GM18861 (cell line): Measurements from ENCODE around the gene KRTAP10-3.
"Not testable (repeated sequence)": the region's sequence is repeated elsewhere in the genome, so short reads cannot be mapped to it uniquely, and the experiment has no call there.

Experiments used
- ATAC-seq: cut with Tn5 transposase; IDR thresholded peaks from one replicate; pipeline ENCODE4 v1.9.1; 2021; ENCODE audit not compliant: unreplicated experiment

Gene KRTAP10-3

DNA sequence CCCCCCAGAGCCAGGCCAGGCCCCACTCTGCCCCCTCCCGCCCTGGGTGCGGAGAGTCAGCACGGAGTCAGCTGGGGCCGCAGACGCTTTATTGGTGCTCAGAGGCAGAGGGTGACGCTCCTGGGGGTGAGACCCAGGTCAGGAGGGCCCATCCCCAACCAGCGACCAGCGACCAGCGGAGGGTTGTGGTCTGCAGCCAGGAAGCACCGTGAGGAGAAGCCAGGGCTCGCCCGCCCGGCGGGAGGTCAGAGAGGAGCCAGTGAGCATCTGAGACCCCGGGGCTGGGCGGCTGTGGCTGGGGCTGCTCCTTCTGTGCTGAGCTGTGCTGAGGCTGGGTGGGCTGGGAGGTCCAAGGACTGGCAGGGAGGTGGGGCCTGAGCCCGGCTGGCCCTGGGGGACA is 8.3 kb downstream of the KRTAP10-3 start:
- not testable (repeated sequence) for ATAC-seq

DNA sequence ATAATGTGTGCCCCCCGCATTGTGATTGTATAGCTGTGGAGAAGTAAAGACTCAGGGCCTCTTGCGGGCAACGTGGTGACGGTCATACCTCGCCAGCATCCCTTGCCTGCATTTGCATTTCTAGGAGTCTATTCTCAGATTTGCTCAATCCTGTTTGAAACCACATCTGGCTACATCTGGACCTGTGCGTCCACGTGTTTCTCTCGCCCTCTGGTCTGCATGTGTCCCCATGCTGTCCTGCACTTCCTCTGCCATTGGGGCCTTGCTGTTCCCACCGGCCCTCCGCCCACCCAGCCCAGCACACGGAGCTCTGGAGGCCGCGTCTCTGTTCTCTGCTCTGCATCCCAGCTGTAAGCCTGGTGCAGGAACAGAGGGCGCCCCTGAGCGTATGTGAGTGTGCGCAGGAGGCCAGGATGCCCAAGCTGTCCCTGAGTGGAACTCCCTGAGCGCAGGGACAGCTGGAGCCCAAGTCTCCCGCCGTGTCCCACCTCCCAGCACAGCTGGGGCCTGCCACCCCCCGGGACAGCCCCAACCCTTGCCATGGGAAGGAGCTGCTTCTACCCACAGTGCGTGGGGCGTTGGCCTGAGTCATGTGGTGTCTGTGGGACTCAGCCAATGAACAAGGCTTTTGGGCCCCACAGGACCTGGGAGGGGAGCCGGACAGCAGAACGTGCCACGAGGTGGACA is 8.9 kb downstream of the KRTAP10-3 start:
- no peak for ATAC-seq

DNA sequence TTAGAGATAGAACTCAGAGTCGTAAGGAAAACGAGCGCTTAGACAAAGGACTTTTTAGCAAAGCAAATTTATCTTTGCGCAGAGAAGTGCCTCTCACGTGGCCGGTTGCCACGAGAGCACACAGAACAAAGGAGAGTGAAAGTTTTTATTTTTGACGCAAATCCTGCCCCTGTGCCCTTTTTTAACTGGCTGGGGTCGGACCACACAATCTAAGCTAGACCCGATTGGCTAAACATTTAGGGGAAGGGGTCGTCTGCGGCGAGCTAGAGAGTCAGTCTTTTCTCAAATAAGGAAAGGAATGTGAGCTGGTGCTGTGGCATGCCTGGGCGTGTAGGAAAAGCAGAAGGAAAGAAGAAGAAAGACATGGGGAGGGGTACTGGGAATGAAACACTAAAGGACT is 9.7 kb downstream of the KRTAP10-3 start:
- ATAC-seq = no peak

DNA sequence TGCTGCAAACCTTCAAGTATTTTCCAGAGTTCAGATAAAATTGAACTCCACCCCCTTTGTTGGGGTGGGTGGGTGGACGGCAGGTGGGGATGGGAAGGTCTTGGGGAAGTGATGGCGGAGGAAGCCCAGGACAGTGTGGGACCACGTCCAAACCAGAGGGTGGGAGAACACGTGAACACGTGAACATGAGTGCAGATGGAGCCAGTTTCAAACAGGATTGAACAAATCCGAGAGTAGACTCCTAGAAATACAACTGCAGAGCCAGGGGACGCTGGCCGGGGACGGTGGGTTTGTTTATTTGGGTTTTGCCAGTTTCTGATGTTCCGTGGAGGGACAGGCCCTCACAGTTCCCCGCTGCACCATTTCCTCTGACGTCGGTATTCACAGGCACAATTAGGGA is 10.2 kb downstream of the KRTAP10-3 start:
- ATAC-seq = no peak

DNA sequence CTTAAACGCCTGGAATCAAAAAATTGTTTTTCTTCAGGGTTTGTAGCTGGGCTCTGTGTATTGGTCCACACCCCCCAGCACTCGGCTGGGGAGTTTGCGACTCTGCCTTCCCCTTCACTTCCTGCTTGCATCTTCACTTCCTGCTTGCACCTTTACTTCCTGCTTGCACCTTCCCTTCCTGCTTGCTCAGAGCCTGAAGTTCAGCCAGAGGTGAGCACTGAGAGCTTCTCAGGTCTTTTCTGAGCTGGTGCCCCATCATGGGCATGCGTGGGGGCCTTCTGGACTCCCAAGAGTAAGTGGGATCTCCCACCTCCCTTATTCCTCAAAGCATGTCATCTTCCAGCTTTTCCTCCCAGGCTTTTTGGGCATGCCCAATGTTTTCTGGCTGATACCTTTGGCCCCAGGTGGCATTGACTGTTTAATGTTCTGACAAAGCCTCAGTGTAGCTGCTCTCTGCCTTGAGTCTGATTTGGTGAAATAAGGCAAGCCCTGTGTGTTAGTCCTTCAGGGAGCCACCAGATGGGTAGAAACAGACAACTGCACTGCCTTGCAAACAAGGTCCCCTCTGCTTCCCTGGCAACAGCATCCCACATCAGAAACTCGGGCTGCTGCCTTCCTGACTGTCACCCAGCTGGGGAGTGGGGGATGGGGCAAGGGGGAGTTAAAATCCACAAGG is 10.8 kb downstream of the KRTAP10-3 start:
- no peak for ATAC-seq

DNA sequence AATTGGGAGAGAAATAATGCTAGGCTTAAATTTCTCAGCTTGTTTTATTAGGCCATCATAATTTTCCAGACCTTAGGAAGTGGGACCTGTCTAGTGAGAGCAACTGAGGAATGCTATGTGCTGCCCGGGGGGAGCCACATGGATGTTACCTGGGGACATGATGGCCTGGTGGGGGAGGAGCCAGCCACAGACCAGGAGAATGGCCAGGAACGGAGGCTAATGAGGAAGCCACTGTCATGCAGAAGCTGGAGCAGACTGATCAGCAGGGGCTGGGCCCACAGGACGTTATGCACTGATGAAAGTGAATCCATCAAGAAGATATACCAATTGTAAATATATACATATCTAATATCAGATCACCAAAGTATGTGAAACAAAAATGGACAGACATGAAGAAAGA is 14.0 kb downstream of the KRTAP10-3 start:
- ATAC-seq = no peak

DNA sequence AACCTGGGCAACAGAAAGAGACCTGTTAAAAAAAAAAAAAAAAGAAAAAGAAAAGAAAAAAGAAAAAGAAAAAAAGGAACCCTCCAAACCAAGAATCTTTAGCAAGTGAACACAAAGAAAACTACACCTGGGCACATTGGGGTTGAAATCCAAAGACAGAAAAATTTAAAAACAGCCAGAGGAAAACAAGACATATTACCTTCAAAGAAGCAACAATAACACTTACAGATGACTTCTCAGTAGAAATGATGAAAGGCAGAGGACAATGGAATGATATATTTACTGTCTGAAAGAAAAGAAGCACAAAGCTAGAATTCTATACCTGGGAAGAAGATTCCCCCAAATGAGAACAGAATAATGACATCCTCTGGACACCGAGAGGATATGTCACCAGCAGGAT is 15.9 kb downstream of the KRTAP10-3 start:
- ATAC-seq = no peak

DNA sequence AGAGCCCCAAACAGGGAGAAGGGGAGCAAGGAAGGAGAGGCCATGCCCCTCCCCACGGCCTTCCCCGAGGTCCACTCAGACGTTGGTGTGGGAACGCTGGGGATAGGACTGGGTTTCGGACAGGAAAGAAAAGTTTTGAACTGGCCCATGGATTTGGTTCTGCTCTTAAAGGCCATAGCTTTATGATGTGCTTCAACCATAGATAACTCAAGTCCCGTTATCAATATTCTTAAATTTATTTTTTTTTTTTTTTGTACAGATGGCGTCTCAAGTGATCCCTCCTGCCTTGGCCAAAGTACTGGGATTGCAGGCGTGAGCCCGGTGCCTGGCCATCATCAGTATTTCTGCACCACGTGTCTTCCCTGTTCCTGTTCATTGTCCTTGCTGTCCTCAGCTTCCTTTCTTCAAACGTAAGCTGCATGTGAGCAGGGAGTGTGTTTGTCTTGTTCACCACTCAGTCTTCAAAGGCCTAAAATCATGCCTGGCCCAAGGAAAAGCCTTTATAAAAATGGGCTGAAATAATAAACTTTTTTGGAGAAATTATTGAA is 17.8 kb downstream of the KRTAP10-3 start:
- no peak for ATAC-seq

DNA sequence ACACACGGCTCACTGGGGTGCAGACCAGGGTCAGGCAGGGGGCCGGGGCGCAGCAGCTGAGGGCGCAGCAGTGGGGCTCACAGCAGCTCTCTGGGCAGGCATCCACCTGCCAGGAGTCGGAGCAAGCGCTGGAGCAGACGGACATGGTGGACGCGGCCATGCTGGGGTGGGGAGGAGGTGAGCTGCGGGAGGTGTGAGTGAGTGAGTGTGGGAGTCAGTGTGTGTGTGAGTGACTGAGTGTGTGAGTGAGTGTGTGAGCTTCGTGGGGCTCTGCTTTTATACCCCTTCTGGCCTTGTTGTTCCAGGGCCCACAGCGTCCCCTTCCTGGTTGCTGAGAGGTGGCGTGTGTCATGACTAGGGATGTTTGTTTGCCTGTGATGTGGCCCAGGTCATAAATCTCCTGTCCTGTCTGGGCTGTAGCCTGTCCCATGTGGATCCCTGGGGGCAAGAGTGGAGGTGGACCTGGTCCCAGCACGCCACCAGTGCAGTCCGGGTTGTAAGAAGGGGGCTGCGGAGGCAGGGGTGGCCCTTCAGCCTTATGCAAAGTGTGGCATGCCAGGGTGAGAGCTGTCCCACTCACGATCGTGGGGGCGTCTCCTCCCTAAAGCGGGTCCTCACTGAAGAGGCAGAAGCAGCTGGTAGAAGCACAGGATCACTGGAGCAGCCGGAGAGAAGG is 18.5 kb downstream of the KRTAP10-3 start, which contains the start of gene KRTAP10-1:
TSS of gene KRTAP10-1 (minus strand) at position 205 of the 676 bp plus-strand sequence. CDS start at position 160, 45 bp downstream.
- ATAC-seq = no peak

DNA sequence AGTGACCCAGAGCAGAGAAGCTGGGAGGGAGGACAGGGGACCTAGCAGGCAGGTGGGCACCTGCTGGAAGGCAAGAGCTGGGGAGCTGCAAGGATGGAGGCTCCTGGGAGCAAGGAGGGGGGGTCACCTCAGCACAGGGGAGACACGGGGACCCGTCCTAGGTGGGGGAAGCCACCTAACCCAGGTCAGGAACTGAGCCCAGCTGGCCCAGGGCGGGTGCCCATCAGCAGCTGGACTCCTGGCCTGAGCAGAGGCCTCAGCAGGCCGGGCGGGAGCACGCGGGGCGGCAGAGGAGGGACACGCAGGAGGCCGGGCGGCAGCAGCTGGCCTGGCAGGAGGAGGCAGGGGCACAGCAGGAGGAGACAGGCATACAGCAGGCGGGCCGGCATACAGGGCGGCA is 19.5 kb downstream of the KRTAP10-3 start:
- ATAC-seq = no peak

DNA sequence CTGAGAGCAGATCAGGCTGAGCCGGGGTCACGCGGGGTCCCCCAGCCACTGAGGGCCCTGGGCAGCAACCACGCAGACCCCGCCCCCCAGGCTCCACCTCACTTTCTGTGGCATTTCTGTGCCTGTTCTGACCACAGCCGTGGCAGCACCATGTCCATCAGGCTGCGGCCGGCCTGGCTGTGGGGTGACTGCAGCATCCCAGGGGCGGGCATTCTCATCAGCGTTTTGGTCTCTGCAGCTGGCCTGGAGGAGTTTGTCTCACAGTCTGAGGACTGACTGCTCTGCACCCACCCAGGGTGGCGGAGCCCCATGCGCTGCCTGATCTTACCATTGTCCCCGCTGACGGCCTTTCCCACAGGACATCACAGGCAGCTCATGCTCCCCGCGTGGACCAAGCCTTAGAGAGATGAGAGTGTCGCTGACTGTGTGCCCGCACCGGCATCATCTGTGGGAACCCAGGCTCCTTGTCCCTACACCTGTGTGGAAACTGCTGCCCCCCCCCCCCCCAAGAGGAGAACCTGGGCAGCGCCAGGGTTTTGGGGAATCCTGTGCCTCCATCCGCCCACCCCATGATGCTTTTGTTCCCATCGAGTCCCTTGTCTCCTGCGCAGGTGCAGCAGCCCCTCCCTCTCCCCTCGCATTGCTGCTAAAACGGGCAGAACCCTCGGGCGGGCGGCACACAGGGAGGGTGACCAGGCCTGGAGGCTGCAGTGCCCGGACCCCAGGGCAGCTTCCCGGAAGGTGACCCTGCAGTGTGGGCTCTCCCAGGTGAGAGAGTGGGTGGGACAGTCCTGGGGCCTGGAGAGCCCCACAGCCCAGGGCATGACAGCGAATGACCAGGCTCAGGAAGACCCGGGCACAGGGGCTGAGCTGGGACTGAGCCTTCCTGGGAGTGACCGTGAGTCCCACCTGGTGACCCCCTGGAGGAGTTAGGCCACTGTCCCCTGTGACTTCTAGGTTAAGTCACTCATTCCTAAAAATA is 20.4 kb downstream of the KRTAP10-3 start:
- ATAC-seq = no peak

DNA sequence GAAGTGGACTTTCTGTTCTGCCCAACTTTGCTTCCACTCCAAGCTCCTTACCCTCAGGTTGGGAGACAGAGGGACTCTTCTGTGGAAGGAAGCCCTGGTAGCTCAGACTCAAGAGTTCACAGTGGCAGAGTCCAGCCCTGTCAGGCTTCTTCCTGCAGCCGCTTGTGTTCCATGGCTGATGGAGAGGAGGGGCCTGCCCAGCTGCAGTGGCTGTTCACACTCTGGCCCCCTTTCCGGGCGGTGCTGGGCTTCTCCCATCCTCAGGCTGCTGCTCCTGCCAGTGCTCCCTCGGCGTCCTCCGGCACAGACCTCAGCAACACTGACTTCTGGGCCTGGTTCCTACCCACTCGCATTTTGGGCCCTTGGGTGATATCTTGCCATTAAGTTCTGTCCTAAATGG is 22.6 kb downstream of the KRTAP10-3 start:
- ATAC-seq = no peak

DNA sequence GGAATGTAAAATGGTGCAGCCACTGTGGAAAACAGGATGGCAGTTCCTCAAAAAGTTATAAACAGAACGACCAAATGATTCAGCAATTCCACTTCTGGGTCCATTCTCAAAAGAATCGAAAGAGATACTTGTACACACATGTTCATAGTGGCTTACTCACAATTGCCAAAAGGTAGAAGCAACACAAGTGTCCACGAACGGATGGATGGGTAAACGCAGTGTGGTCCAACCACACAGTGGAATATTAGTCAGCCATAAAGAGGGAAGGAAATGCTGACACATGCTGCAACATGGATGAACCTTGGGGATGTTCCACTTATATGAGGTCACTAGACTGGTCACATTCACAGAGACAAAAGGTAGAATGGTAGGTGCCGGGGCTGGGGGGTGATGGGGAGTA is 23.9 kb downstream of the KRTAP10-3 start:
- ATAC-seq = no peak

DNA sequence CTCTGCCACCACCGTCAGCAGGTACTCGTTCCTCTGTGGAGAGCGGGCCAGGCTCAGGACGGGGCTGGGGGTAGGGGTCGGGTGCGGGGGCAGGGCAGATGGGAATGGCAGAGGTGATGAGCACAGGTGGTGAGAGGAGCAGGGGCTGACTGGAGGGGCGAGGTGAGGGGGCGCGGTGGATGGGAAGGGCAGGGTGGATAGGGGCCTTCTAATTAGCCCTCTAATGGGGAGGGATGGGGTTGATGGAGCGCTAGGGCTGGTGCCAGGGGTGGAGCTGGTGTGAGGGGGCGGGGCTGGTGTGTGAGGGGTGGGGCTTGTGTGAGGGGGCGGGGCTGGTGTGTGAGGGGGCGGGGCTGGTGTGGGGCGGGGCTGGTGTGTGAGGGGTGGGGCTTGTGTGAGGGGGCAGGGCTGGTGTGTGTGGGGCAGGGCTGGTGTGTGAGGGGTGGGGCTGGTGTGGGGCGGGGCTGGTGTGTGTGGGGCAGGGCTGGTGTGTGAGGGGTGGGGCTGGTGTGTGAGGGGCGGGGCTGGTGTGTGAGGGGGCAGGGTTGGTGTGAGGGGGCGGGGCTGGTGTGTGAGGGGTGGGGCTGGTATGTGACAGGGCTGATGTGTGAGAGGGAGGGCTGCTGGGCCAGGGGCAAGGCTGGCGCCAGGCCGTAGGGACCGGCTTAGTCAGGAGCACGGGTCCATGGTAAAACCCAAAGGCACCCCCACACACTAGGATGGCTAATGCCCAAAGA is 24.5 kb downstream of the KRTAP10-3 start:
- ATAC-seq = no peak

DNA sequence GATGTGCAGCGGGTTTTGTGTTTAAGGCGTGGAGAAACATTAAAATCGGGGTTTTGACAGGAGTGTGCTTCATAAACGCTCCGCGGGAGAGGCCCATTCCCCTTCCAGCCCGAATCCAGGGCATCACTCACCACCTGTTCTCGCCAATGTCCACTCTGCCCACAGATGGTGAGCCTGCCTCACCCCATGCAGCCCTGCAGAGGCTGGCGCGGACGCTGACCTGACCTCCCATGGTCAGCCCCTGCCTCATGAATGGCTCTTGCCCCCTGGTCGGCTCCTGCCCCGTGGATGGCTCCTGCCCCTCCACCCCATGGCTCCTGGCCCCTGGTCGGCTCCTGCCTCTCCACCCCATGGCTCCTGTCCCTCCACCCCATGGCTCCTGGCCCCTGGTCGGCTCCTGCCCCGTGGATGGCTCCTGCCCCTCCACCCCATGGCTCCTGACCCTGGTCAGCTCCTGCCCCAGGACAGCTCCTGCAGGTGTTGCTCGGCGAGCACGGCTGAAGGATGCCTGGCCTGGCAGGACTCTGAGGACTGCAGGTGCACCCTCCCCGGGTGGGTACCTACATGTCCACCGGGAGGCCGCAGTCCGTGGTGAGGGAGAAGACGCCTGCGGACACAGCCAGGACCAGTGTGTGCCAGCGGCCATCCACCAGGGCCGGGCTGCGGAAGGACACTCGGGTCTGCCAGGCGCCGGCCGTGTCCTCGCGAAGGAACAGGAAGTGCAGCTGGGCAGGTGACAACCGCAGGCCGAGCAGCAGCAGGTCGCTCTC is 25.3 kb downstream of the KRTAP10-3 start:
- no peak for ATAC-seq

DNA sequence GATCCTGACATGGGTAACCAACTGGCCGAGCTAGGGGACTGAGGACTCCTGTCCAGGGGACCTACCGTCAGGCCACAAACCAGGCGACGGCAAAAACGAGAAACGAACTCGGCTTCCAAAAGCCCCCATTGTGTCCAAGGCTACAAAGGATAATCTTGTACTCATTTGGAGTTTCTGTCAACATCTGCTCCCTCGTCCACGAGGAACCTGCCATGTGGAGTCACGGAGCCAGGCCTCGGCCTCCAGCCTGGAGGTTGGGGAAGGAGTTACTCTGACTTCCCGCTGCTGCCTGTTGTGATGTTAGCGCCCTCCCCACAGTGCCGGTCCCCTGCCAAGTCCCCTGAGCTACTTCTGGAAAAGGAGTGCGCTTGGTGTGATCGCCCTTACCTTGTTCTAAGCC is 25.9 kb downstream of the KRTAP10-3 start:
- ATAC-seq = no peak

DNA sequence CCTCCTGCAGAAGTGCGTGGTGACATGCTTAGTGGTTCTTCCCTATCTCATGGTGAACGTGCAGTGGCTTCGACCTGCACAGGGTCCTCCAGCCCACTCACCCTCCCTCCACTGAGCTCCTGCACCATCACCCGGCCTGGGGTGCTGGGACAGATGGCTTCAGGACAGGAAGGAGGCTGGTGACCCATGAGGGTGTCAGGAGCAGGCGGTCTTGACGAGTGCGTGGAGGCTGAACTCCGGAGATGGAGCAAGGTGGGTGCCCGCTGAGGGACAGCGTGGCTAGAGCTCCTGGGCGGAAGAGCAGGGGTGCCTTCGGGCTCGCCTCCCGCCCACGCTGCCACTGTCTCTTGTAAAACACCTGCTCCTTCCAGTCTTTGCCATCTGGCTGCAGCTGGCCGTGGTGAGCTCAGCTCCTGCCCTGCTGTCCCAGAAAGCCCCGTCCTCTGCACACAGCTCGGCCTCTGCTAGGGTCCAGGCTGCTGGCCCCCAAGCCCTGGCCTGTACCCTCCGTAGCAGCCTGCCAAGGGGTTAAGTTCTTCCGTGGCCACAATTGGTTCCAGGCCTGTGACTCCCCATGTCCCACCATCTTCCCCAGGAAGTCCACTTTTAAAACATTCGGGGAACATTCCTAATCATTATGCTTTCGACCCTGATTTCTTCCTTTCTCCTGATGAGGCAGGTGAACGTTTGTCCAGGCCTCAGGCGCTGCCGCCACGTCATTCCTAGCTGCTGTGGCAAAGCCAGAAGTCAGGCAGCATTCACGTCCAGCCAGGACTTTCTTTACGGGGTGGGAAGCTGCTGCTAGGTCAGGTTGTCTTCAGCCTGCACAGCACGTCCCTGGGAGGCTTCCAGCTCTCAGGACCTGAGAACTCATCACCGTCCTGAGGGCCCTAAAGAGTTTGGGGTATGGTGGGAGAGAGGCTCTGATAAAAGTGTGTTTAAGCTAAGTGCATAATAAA is 26.7 kb downstream of the KRTAP10-3 start:
- no peak for ATAC-seq
